K562 (cell line): ENCODE data around the gene SPRR2G. TPM values are rescaled to one million over a fixed set of nuclear protein-coding genes. Genes with fewer than 3 reads are reported as not detected.

Experiments used
- ATAC-seq: fragments of 200-7000 bp; cut with Tn5 transposase; 3 replicates; pipeline ENCODE4 v1.9.1; 2020; ENCODE audit warnings: moderate library complexity
- BruUV-seq: library from RNA; stranded (reverse); fragments of 400-500 nt; replicated peaks from 2 replicates; lab custom pipeline; 2021; lab: Mats Ljungman, UMichigan
- CTCF ChIA-PET: fragments of 300-600 bp; formaldehyde crosslinking; extraction: SDS; loops from one replicate; lab custom pipeline; 2021; ENCODE audit warnings: low intra/inter-chr PET ratio; lab: Yijun Ruan, JAX
- POLR2A ChIA-PET: fragments of 300-600, 350-650 bp; sonication (Branson Sonifier 250); formaldehyde crosslinking; extraction: SDS; loops from one replicate; lab custom pipeline; 2021; ENCODE audit warnings: antibody characterized with exemption, inconsistent platforms; lab: Yijun Ruan, JAX
- DNase-seq, 4 experiments: peaks; one replicate each; pipeline versions ENCODE4 v3.0.0 to v3.0.0-alpha.2; 2011 to 2018; ENCODE audit warnings: low spot score in 3 of 4, mixed read lengths in 3 of 4; ENCODE audit errors: extremely low read depth in 1 of 4
- FAIRE-seq: peaks from 2 replicates; lab custom pipeline; 2011; peaks lifted over from hg19 to GRCh38; lab: Jason Lieb, UNC
- H2AFZ ChIP-seq: 2 replicates; pipeline ENCODE4 v1.6.0; 2011; ENCODE audit warnings: low read depth, low read length, control low read depth, inconsistent platforms
- H3K27ac ChIP-seq: fragments of 200-600 bp; 3 replicates; pipeline ENCODE4 v1.8.0; 2011; ENCODE audit warnings: low read depth, mild to moderate bottlenecking, control low read depth, inconsistent platforms, low read length, moderate library complexity, mixed read lengths; ENCODE audit errors: extremely low read depth
- H3K27me3 ChIP-seq, 2 experiments: fragments of 300-600 bp in 1 of 2; 2 replicates in 1 of 2; 3 replicates in 1 of 2; pipeline versions ENCODE4 v1.6.0 to v1.8.0; 2011; ENCODE audit warnings: inconsistent platforms in 2 of 2, low read length in 2 of 2, mild to moderate bottlenecking in 1 of 2, mixed read lengths in 1 of 2, moderate library complexity in 1 of 2; ENCODE audit not compliant: control insufficient read depth in 2 of 2, insufficient read depth in 2 of 2
- H3K36me3 ChIP-seq: fragments of 300-600 bp; 3 replicates; pipeline ENCODE4 v1.8.0; 2011; ENCODE audit warnings: mild to moderate bottlenecking, low read length, inconsistent platforms; ENCODE audit not compliant: control insufficient read depth, insufficient read depth
- H3K4me1 ChIP-seq, 2 experiments: fragments of 200-600 bp in 1 of 2; replicated peaks in 1 of 2; 2 replicates in 1 of 2; 3 replicates in 1 of 2; pipeline versions ENCODE4 v1.5.1 to v1.8.0; 2011; ENCODE audit warnings: inconsistent platforms in 2 of 2, low read length in 2 of 2, mild to moderate bottlenecking in 1 of 2, mixed read lengths in 1 of 2, moderate library complexity in 1 of 2; ENCODE audit not compliant: control insufficient read depth in 2 of 2, insufficient read depth in 2 of 2
- H3K4me2 ChIP-seq: 2 replicates; pipeline ENCODE4 v1.6.1; 2011; ENCODE audit warnings: low read length, control low read depth, inconsistent platforms, mixed read lengths; ENCODE audit not compliant: insufficient read depth
- H3K4me3 ChIP-seq: fragments of 200-600 bp; sonication (generic), shearing (Covaris generic); 2 replicates; pipeline ENCODE4 v1.5.1; 2016; ENCODE audit warnings: control low read depth, inconsistent platforms
- H3K79me2 ChIP-seq: fragments of 200-600 bp; 3 replicates; pipeline ENCODE4 v1.8.0; 2011; ENCODE audit warnings: low read length, inconsistent platforms; ENCODE audit not compliant: control insufficient read depth, insufficient read depth
- H3K9ac ChIP-seq, 2 experiments: 2 replicates each; pipeline versions ENCODE4 v1.6.0 to v1.6.1; 2011; ENCODE audit warnings: low read depth in 2 of 2, low read length in 2 of 2, control low read depth in 1 of 2, inconsistent platforms in 1 of 2, mild to moderate bottlenecking in 1 of 2, mixed read lengths in 1 of 2; ENCODE audit not compliant: insufficient read depth in 1 of 2
- H3K9me1 ChIP-seq: one replicate; pipeline ENCODE4 v1.6.0; 2011; ENCODE audit warnings: inconsistent platforms, mild to moderate bottlenecking, low read length, moderate library complexity; ENCODE audit not compliant: control insufficient read depth, insufficient read depth
- H3K9me3 ChIP-seq: replicated peaks from 2 replicates; pipeline ENCODE4 v1.5.1; 2011; ENCODE audit warnings: low read depth, low read length, inconsistent platforms; ENCODE audit not compliant: control insufficient read depth, insufficient read depth
- H4K20me1 ChIP-seq: replicated peaks from 2 replicates; pipeline ENCODE4 v1.6.1; 2011; ENCODE audit warnings: low read length, inconsistent platforms, mixed read lengths; ENCODE audit not compliant: control insufficient read depth, insufficient read depth
- CC2D1A ChIP-seq: fragments of 450-650 bp; IDR thresholded peaks from 2 replicates; pipeline ENCODE4 v1.6.1; 2017; ENCODE audit warnings: mild to moderate bottlenecking
- CHD1 ChIP-seq: fragments of 200-600 bp; sonication (generic); IDR thresholded peaks from one replicate; pipeline ENCODE4 v1.6.1; 2012; ENCODE audit warnings: mild to moderate bottlenecking, moderate library complexity, low read length, inconsistent platforms
- CREB1 ChIP-seq, 2 experiments: sonication (generic) in 1 of 2; formaldehyde crosslinking in 1 of 2; IDR thresholded peaks; 2 replicates each; pipeline versions ENCODE4 v1.6.1 to v1.8.0; 2012 to 2022; ENCODE audit warnings: inconsistent platforms in 1 of 2, mild to moderate bottlenecking in 1 of 2, missing genetic modification reagents in 1 of 2, moderate library complexity in 1 of 2
- DACH1 ChIP-seq: fragments of 450-650 bp; IDR thresholded peaks from 2 replicates; pipeline ENCODE4 v1.6.1; 2018; ENCODE audit not compliant: partially characterized antibody
- HES1 ChIP-seq: fragments of 450-650 bp; IDR thresholded peaks from 2 replicates; pipeline ENCODE4 v1.6.1; 2016; ENCODE audit warnings: low read depth, mild to moderate bottlenecking, moderate library complexity
- KDM5B ChIP-seq: fragments of 200-600 bp; sonication (generic); IDR thresholded peaks from 2 replicates; pipeline ENCODE4 v1.6.1; 2012; ENCODE audit warnings: low read depth, mild to moderate bottlenecking, moderate library complexity, low read length, control low read depth, inconsistent platforms; ENCODE audit not compliant: insufficient replicate concordance
- MECOM ChIP-seq: fragments of 250-450 bp; sonication (Bioruptor Pico); IDR thresholded peaks from 2 replicates; pipeline ENCODE4 v1.8.0; 2022; ENCODE audit warnings: inconsistent platforms
- RCOR1 ChIP-seq, 2 experiments: IDR thresholded peaks; 2 replicates each; pipeline ENCODE4 v1.6.1; 2012; ENCODE audit warnings: low read depth in 2 of 2, low read length in 2 of 2, borderline replicate concordance in 1 of 2, improper control_type of control experiment in 1 of 2
- SIRT6 ChIP-seq: IDR thresholded peaks from one replicate; pipeline ENCODE4 v1.6.1; 2012; ENCODE audit warnings: low read depth, mild to moderate bottlenecking, control low read depth, inconsistent platforms, low read length, moderate library complexity
- ZC3H11A ChIP-seq: IDR thresholded peaks from 2 replicates; pipeline ENCODE4 v1.6.1; 2012; ENCODE audit warnings: low read depth, low read length, improper control_type of control experiment
- ZEB2 ChIP-seq: fragments of 450-650 bp; IDR thresholded peaks from 2 replicates; pipeline ENCODE4 v1.6.1; 2016
- ZFP36 ChIP-seq: fragments of 150-350 bp; IDR thresholded peaks from 2 replicates; pipeline ENCODE4 v1.6.1; 2018; ENCODE audit warnings: low read length, low read depth; ENCODE audit not compliant: partially characterized antibody
- ZNF3 ChIP-seq: fragments of 250-450 bp; sonication (Bioruptor Pico); IDR thresholded peaks from 2 replicates; pipeline ENCODE4 v1.5.0; 2021; ENCODE audit warnings: mild to moderate bottlenecking, moderate library complexity
- ZNF785 ChIP-seq: fragments of 250-450 bp; sonication (Bioruptor Pico); IDR thresholded peaks from 2 replicates; pipeline ENCODE4 v1.4.0; 2020; ENCODE audit warnings: mild to moderate bottlenecking
- WGBS: fragments of 100-300 bp; shearing (Covaris generic); methylation state at CpG from one replicate; pipeline ENCODE4 v1.1.6; 2016; ENCODE audit warnings: low coverage, mixed read lengths; ENCODE audit not compliant: insufficient coverage; ENCODE audit errors: missing lambda C conversion rate; 5-methylcytosine and 5-hydroxymethylcytosine counted together
- in situ Hi-C: fragments of 300-500 bp; cut with MboI; formaldehyde crosslinking; loops from 4 replicates; pipeline ENCODE4 v1.15.0; 2018; ENCODE audit warnings: inconsistent platforms, mixed read lengths
- intact Hi-C: fragments of 100-400 bp; cut with micrococcal nuclease; formaldehyde crosslinking; loops from 2 replicates; pipeline ENCODE4 v1.14.2; 2022
- polyA plus RNA-seq, 8 experiments: library from polyadenylated mRNA; depleted of rRNA in 4 of 8; stranded (reverse) in 5 of 8; unstranded in 3 of 8; fragments of >200 nt; fragmentation: Nextera tagmentation in 2 of 8; fragmentation: Illumina TruSeq in 1 of 8; extraction: Ambion mirVana in 2 of 8; extraction: Trizol in 1 of 8; gene quantifications; 2 replicates each; pipeline versions ENCODE4 v1.2.1 to v1.2.3, GENCODE V29; 2011 to 2014; ENCODE audit warnings: inconsistent platforms in 1 of 8, missing spikeins in 1 of 8
- total RNA-seq, 7 experiments: library from RNA; depleted of rRNA in 6 of 7; stranded (reverse); fragments of >200 nt in 6 of 7; fragmentation: Illumina TruSeq in 2 of 7; extraction: Trizol in 2 of 7; gene quantifications; 2 replicates each; pipeline versions ENCODE4 v1.2.1 to v1.2.3, GENCODE V29; 2011 to 2021; ENCODE audit warnings: low replicate concordance in 1 of 7

The SPRR2G gene
- total and polyA plus RNA-seq, 9 of the 15 experiments (the other 6 are each of a cell fraction or from before 2014, with no cell fraction given) = not detected

GRCh38 chr1:153152481-153152880 lies 1.8 kb upstream of the SPRR2G start:
- no peak for FAIRE-seq
- Histone ChIP-seq H3K9ac (no peak overlapping the region), H3K79me2 (no peaks in the 10 kb centered on the region), H3K27me3 (peaks cover 0 to 5% of the 10 kb centered on the region in 2 experiments; a peak in 1 of 5 replicates), H3K9me3 (no peaks in the 10 kb centered on the region), H3K4me3 (no peak overlapping the region)
- intact Hi-C loops (no loop called here), in situ Hi-C loops (no loop called here)
- POLR2A ChIA-PET = interaction anchor here (0.7 kb wide), 1 partner anchor 35 kb away, joined by 3 read pairs; no protein-coding TSS in a partner anchor
- no TSS peak for BruUV-seq
- 0% methylated on average over 3 of the region's 3 CpGs for WGBS
- DNase-seq = no peak
- TF ChIP-seq HES1 (no peak), SIRT6 (no peak), ZNF3 (CRISPR knock-in tag) (no peak), CREB1 (IDR thresholded peaks at IDR 0.05) (no peak), CREB1 (CRISPR knock-in tag; IDR thresholded peaks at IDR 0.05) (no peak), ZC3H11A (no peak), RCOR1 (IDR thresholded peaks at IDR 0.05; ENCODE audit: borderline replicate concordance in 1 of 2, low read depth in 2 of 2, low read length in 2 of 2) (no peak), CC2D1A (no peak), ZNF785 (no peak), ZFP36 (no peak), KDM5B (no peak), MECOM (CRISPR knock-in tag) (no peak), CHD1 (no peak), ZEB2 (no peak), DACH1 (no peak)
- TF ChIP-seq, all 486 proteins: peak for 0
- Histone ChIP-seq H3K9me1 (no peaks in the 10 kb centered on the region), H2AFZ (no peak overlapping the region), H3K4me1 (no peaks in the 10 kb centered on the region), H3K36me3 (no peaks in the 10 kb centered on the region), H3K27ac (no peak overlapping the region), H3K4me2 (no peak overlapping the region), H4K20me1 (no peaks in the 10 kb centered on the region)
- CTCF ChIA-PET = no interaction called here
- ATAC-seq = no peak
